HepG2 (cell line): ENCODE results near the gene TTLL1. TPM values are rescaled to one million over a fixed set of nuclear protein-coding genes. Genes with fewer than 3 reads are reported as not detected.

ENCODE experiments used
- ADNP ChIP-seq: sonication (generic); formaldehyde crosslinking; IDR thresholded peaks from 2 replicates; pipeline ENCODE4 v1.4.0; 2020; ENCODE audit warnings: missing genetic modification reagents
- CAMTA2 ChIP-seq: sonication (generic); formaldehyde crosslinking; IDR thresholded peaks from 2 replicates; pipeline ENCODE4 v1.4.0; 2020; ENCODE audit warnings: mild to moderate bottlenecking, missing genetic modification reagents, borderline replicate concordance
- CBFB ChIP-seq: sonication (generic); formaldehyde crosslinking; IDR thresholded peaks from 2 replicates; pipeline ENCODE4 v1.4.0; 2020; ENCODE audit warnings: missing genetic modification reagents
- JUND ChIP-seq: sonication (generic); formaldehyde crosslinking; IDR thresholded peaks from 2 replicates; pipeline ENCODE4 v1.8.0; 2022; ENCODE audit warnings: mild to moderate bottlenecking, missing genetic modification reagents
- KDM5B ChIP-seq: sonication (generic); formaldehyde crosslinking; IDR thresholded peaks from 2 replicates; pipeline ENCODE4 v1.4.0; 2020; ENCODE audit warnings: missing genetic modification reagents, mild to moderate bottlenecking, borderline replicate concordance
- KDM6A ChIP-seq: IDR thresholded peaks from 2 replicates; pipeline ENCODE4 v1.6.1; 2016; ENCODE audit warnings: low read depth
- KMT2A ChIP-seq: sonication (generic); formaldehyde crosslinking; IDR thresholded peaks from 2 replicates; pipeline ENCODE4 v1.4.0; 2020; ENCODE audit warnings: missing genetic modification reagents
- MAFK ChIP-seq, 2 experiments: IDR thresholded peaks in 1 of 2; conservative IDR thresholded peaks in 1 of 2; 2 replicates each; pipeline ENCODE4 v1.6.1; 2011; ENCODE audit warnings: improper control_type of control experiment in 2 of 2, low read length in 2 of 2
- NRL ChIP-seq: sonication (generic); formaldehyde crosslinking; IDR thresholded peaks from 2 replicates; pipeline ENCODE4 v1.5.0; 2020; ENCODE audit warnings: missing genetic modification reagents, mild to moderate bottlenecking, moderate library complexity, borderline replicate concordance
- PCBP2 ChIP-seq: fragments of 200-400 bp; formaldehyde crosslinking; optimal IDR thresholded peaks from 2 replicates; pipeline ENCODE3; 2018; ENCODE audit warnings: low read length, low read depth; ENCODE audit not compliant: poor library complexity, severe bottlenecking
- RARG ChIP-seq: sonication (generic); formaldehyde crosslinking; IDR thresholded peaks from 2 replicates; pipeline ENCODE4 v1.4.0; 2020; ENCODE audit warnings: low read depth, mild to moderate bottlenecking, missing genetic modification reagents
- RFXAP ChIP-seq: sonication (generic); formaldehyde crosslinking; IDR thresholded peaks from 2 replicates; pipeline ENCODE4 v1.4.0; 2020; ENCODE audit warnings: missing genetic modification reagents, borderline replicate concordance
- SAP130 ChIP-seq: IDR thresholded peaks from 2 replicates; pipeline ENCODE4 v1.6.1; 2016; ENCODE audit warnings: low read depth
- SKIL ChIP-seq: sonication (generic); formaldehyde crosslinking; IDR thresholded peaks from 2 replicates; pipeline ENCODE4 v1.8.0; 2022; ENCODE audit warnings: missing genetic modification reagents, mild to moderate bottlenecking, moderate library complexity, borderline replicate concordance
- XBP1 ChIP-seq: sonication (generic); formaldehyde crosslinking; IDR thresholded peaks from 2 replicates; pipeline ENCODE4 v1.5.0; 2020; ENCODE audit warnings: missing genetic modification reagents
- ZBTB10 ChIP-seq: sonication (generic); formaldehyde crosslinking; IDR thresholded peaks from 2 replicates; pipeline ENCODE4 v1.4.0; 2020; ENCODE audit warnings: missing genetic modification reagents, borderline replicate concordance
- ZC3H4 ChIP-seq: sonication (generic); formaldehyde crosslinking; IDR thresholded peaks from 2 replicates; pipeline ENCODE4 v1.4.0; 2020; ENCODE audit warnings: missing genetic modification reagents, borderline replicate concordance
- ZNF136 ChIP-seq: sonication (generic); formaldehyde crosslinking; IDR thresholded peaks from 2 replicates; pipeline ENCODE4 v1.8.1; 2022; ENCODE audit warnings: low read depth, mild to moderate bottlenecking, moderate library complexity, missing genetic modification reagents
- ZNF350 ChIP-seq: sonication (generic); formaldehyde crosslinking; IDR thresholded peaks from 2 replicates; pipeline ENCODE4 v1.4.0; 2020; ENCODE audit warnings: mild to moderate bottlenecking, low read depth, missing genetic modification reagents, borderline replicate concordance
- ZNF382 ChIP-seq: sonication (generic); formaldehyde crosslinking; IDR thresholded peaks from 2 replicates; pipeline ENCODE4 v1.5.0; 2020; ENCODE audit warnings: missing genetic modification reagents, mild to moderate bottlenecking, borderline replicate concordance
- ZNF543 ChIP-seq: sonication (generic); formaldehyde crosslinking; IDR thresholded peaks from 2 replicates; pipeline ENCODE4 v1.4.0; 2020; ENCODE audit warnings: mild to moderate bottlenecking, missing genetic modification reagents
- ZNF605 ChIP-seq: sonication (generic); formaldehyde crosslinking; IDR thresholded peaks from 2 replicates; pipeline ENCODE4 v1.8.0; 2022; ENCODE audit warnings: mild to moderate bottlenecking, missing genetic modification reagents
- ZNF746 ChIP-seq: sonication (generic); formaldehyde crosslinking; IDR thresholded peaks from 2 replicates; pipeline ENCODE4 v1.8.0; 2022; ENCODE audit warnings: mild to moderate bottlenecking, missing genetic modification reagents
- ZNF792 ChIP-seq: IDR thresholded peaks from 2 replicates; pipeline ENCODE4 v1.6.1; 2016
- polyA plus RNA-seq, 8 experiments: library from polyadenylated mRNA; depleted of rRNA in 3 of 8; stranded (reverse) in 7 of 8; unstranded in 1 of 8; fragments of >200 nt; fragmentation: Illumina TruSeq in 4 of 8; extraction: Trizol in 4 of 8; gene quantifications; 2 replicates each; pipeline versions ENCODE4 v1.2.1 to v1.2.3, GENCODE V29; 2011 to 2016; ENCODE audit warnings: low read depth in 4 of 8, missing spikeins in 1 of 8, mixed read lengths in 1 of 8; ENCODE audit not compliant: insufficient read depth in 1 of 8
- total RNA-seq, 5 experiments: library from RNA; depleted of rRNA; stranded (reverse); fragments of >200 nt; fragmentation: Illumina TruSeq; extraction: Trizol; gene quantifications; 2 replicates each; pipeline ENCODE4 v1.2.3, GENCODE V29; 2016; ENCODE audit warnings: low read depth in 1 of 5
- TF ChIP-seq, protein P1 (sequence below): sonication (generic); formaldehyde crosslinking; IDR thresholded peaks from 2 replicates; pipeline ENCODE4 v1.4.0; 2020; ENCODE audit warnings: missing genetic modification reagents

Gene TTLL1
- total and polyA plus RNA-seq, 2 of the 13 experiments (the other 11 are each of a cell fraction or from before 2014, with no cell fraction given) = 1.6 to 5.3 TPM

DNA sequence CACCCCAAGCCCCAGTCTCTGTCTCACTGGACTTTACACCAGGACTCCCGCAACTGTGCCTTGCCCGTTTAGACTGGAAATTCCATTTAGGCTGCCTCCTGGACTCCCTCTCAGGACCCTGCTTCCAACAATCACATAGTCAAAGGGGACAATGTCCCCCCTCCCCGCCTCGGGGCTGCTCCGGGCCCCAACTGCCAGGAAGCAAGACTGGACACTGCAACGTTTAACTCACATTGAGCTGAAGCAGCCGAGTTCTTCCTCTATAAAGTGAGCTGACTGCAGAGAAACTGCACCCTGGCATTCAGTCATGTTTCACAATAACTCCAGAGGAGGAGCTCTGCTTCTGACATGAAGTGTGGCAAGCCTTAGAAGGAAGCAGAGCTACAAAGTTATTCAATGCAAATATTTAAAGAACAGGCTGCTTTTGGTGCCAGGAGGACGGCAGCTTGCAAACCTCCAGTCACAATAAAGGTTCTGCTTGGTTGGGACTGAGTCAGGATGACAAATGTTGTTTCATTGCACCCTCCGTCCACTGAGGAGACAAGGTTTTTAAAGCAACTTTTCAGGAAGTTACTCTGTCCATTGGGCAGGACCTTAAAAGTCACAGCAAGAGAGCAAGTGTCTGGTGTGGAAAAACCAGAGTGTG lies 94.2 kb downstream of the TTLL1 start (continued):
- TF ChIP-seq ZBTB10 (no peak), CAMTA2 (CRISPR knock-in tag) (no peak), ADNP (CRISPR knock-in tag) (no peak), XBP1 (CRISPR knock-in tag) (no peak), ZNF136 (no peak), ZNF350 (CRISPR knock-in tag) (peak; percentile 37; the same call in 1 of the 2 replicates), CBFB (0 out of 2 replicates have a peak, but pooled peaks have one; percentile 58), ZNF543 (CRISPR knock-in tag) (peak; percentile 89), JUND (CRISPR knock-in tag) (peak; percentile 11; the same call in 1 of the 2 replicates), ZNF382 (no peak), KDM5B (CRISPR knock-in tag) (no peak), SKIL (CRISPR knock-in tag) (peak; percentile 66; the same call in 1 of the 2 replicates), NRL (CRISPR knock-in tag) (no peak), ZC3H4 (CRISPR knock-in tag) (no peak), RARG (CRISPR knock-in tag) (no peak), MAFK (conservative IDR thresholded peaks at IDR 0.05 in 1 of 2, IDR thresholded peaks at IDR 0.05 in 1 of 2; ENCODE audit: low read length in 2 of 2) (no peak), ZNF605 (no peak), KMT2A (CRISPR knock-in tag) (peak; percentile 72; the same call in 1 of the 2 replicates), RFXAP (CRISPR knock-in tag) (peak; percentile 46; the same call in 1 of the 2 replicates), SAP130 (peak; percentile 81), ZNF792 (peak; percentile 55; the same call in 1 of the 2 replicates), KDM6A (CRISPR knock-in tag) (peak; percentile 19; the same call in 1 of the 2 replicates), PCBP2 (no peak), ZNF746 (CRISPR knock-in tag) (no peak)
- TF ChIP-seq, protein P1, sequence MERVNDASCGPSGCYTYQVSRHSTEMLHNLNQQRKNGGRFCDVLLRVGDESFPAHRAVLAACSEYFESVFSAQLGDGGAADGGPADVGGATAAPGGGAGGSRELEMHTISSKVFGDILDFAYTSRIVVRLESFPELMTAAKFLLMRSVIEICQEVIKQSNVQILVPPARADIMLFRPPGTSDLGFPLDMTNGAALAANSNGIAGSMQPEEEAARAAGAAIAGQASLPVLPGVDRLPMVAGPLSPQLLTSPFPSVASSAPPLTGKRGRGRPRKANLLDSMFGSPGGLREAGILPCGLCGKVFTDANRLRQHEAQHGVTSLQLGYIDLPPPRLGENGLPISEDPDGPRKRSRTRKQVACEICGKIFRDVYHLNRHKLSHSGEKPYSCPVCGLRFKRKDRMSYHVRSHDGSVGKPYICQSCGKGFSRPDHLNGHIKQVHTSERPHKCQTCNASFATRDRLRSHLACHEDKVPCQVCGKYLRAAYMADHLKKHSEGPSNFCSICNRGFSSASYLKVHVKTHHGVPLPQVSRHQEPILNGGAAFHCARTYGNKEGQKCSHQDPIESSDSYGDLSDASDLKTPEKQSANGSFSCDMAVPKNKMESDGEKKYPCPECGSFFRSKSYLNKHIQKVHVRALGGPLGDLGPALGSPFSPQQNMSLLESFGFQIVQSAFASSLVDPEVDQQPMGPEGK = peak; percentile 18
